ENCODE measurements around the gene ZNF473.

ZNF473 gene

DNA sequence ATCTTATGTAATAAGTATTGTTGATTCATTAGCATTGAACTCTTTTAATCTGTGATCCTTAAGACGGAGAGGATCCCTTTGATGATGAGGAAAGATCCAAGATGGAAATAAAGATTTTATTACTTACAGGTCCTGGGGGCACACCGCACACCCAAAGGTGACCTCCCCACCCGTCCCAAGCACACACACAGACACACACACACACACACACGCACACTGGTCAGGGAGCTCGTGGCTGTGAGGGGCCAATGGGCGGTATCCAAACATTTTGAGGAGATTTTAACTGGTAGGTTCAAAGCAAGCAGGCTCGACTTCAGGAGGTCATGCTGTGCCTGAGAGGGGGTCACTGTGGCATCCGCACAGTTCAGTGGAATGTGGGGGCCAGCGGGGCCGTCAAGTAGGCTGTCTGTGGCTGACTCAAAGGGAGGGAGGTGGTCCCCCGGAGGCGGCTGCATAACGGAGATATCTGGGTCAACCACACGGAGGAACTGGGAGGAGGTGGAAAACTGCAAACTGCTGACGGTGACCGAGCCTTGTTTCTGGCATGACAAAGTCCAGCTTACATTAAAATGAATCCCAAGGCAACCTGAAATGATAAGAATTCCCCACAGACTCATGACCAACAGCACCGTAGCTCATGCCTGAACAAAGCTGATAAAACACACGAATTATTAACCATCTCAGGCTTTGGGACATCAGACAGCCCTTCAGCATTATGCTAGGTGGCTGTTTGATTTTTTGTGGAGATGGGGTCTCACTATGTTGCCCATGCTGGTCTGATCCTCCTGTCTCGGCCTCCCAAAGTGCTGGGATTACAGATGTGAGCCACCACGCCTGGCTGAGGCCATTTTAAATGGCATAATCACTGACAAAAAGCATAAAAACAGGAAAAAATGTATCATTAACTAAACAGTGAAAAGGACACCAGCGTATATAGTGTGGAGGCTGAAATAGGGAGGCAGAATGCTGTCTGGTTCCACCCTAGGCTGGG lies 43.9 kb upstream of the ZNF473 start:
- Histone ChIP-seq H3K4me3 (replicated peaks; ENCODE audit: low read depth, low read length) (no peak overlapping the region), H3K36me3 (ENCODE audit: control insufficient read depth, insufficient read depth, low read length) (peaks cover 12% of the 10 kb centered on the region), H3K27me3 (replicated peaks; ENCODE audit: control insufficient read depth, insufficient read depth, low read length) (no peaks in the 10 kb centered on the region)
- TF ChIP-seq, protein P1, sequence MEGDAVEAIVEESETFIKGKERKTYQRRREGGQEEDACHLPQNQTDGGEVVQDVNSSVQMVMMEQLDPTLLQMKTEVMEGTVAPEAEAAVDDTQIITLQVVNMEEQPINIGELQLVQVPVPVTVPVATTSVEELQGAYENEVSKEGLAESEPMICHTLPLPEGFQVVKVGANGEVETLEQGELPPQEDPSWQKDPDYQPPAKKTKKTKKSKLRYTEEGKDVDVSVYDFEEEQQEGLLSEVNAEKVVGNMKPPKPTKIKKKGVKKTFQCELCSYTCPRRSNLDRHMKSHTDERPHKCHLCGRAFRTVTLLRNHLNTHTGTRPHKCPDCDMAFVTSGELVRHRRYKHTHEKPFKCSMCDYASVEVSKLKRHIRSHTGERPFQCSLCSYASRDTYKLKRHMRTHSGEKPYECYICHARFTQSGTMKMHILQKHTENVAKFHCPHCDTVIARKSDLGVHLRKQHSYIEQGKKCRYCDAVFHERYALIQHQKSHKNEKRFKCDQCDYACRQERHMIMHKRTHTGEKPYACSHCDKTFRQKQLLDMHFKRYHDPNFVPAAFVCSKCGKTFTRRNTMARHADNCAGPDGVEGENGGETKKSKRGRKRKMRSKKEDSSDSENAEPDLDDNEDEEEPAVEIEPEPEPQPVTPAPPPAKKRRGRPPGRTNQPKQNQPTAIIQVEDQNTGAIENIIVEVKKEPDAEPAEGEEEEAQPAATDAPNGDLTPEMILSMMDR (IDR thresholded peaks at IDR 0.05; ENCODE audit: insufficient read depth, low read length, poor library complexity, severe bottlenecking): no peak
- no peak for DNase-seq (ENCODE audit: extremely low read depth, insufficient read length)

DNA sequence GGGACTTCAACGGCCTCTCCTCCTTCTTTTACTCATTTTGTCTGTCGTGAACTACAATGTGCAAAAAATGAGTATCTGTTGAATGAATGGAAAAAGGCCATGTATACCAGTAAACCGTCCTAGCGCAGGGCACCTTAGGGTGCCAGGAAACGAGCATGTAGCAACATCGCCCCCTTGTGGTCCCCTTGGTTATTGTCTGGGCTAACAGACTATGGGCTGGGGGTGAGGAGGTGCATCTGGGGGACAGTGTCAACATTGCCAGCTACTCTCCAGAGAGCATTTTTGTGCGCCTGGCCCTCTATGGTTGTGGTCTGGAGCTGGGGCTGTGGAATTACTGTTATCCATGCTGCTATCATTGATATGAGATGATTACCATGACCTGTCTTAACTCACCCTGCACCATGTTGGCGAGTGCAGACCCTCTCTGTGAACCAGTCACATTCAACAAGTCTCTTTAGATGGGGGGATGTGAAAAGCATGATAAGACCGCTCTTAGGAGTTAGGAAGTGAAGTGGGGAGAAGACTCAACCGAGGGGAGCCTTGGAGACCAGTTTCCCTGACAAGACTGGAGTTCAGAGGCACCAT lies 42.1 kb upstream of the ZNF473 start:
- no peaks in the 10 kb centered on the region for H3K27me3 ChIP-seq (replicated peaks; ENCODE audit: control insufficient read depth, insufficient read depth, low read length)
- DNase-seq (ENCODE audit: extremely low read depth, insufficient read length): no peak
- no peak overlapping the region for H3K4me3 ChIP-seq (replicated peaks; ENCODE audit: low read depth, low read length)
- peaks cover 18% of the 10 kb centered on the region for H3K36me3 ChIP-seq (ENCODE audit: control insufficient read depth, insufficient read depth, low read length)
- TF ChIP-seq, protein P1 (IDR thresholded peaks at IDR 0.05; ENCODE audit: insufficient read depth, low read length, poor library complexity, severe bottlenecking): peak; percentile 93

DNA sequence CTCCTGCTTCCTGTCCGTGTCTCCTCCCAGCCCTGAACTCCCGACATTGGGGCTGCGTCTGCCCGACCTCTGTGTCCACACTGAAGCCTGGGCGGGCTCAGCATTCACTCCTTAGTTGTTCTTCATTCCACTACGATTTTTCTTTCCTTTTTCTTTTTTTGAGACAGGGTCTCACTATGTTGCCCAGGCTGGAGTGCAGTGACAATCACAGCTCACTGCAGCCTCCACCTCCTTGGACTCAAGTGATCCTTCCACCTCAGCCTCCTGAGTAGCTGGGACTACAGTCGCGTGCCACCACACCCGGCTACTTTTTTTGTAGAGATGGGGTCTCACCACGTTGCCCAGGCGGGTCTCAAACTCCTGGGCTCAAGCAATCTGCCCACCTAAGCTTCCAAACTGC lies 41.3 kb upstream of the ZNF473 start:
- DNase-seq (ENCODE audit: extremely low read depth, insufficient read length): no peak
- H3K36me3 ChIP-seq (ENCODE audit: control insufficient read depth, insufficient read depth, low read length): peaks cover 20% of the 10 kb centered on the region
- H3K4me3 ChIP-seq (replicated peaks; ENCODE audit: low read depth, low read length): no peak overlapping the region
- H3K27me3 ChIP-seq (replicated peaks; ENCODE audit: control insufficient read depth, insufficient read depth, low read length): no peaks in the 10 kb centered on the region
- TF ChIP-seq, protein P1 (IDR thresholded peaks at IDR 0.05; ENCODE audit: insufficient read depth, low read length, poor library complexity, severe bottlenecking): no peak

DNA sequence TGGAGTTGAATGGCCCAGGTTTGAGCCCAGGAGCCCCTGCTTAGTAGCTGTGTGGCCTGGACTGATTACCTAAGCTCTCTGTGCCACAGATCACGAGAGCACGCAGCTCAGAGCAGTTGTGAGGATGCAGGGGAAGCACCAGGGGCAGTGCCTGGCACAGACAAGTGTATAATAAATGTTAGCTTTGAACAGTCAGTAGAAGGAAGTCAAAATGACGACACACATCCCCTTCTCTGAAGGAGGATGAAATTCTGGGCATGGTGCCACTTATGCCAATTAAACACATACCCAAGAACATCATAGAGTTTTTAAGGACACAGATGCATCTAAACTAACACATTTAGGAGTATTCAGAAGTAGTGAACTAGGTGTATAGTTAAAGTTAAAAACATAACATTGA lies 39.9 kb upstream of the ZNF473 start:
- TF ChIP-seq, protein P1 (IDR thresholded peaks at IDR 0.05; ENCODE audit: insufficient read depth, low read length, poor library complexity, severe bottlenecking): no peak
- no peak for DNase-seq (ENCODE audit: extremely low read depth, insufficient read length)

DNA sequence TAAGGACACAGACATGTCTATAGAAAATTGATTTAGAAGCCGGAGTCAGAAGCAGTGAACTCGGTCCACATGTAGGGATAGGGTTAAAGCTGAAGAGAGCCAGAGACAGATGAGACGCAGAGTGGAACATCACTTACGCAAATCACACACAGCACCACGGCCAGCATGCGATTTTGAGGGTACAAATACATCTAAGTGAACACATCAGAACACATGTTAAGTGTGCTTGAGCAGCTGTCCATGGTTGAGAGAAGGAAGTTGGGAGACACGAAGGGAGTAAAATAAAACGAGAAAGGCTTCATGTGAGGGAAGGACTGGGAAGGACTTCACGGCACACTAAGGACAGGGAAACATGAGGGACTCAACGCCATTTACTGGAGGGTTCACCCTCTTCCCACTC lies 39.5 kb upstream of the ZNF473 start:
- peaks cover 20% of the 10 kb centered on the region for H3K36me3 ChIP-seq (ENCODE audit: control insufficient read depth, insufficient read depth, low read length)
- TF ChIP-seq, protein P1 (IDR thresholded peaks at IDR 0.05; ENCODE audit: insufficient read depth, low read length, poor library complexity, severe bottlenecking): no peak
- H3K27me3 ChIP-seq (replicated peaks; ENCODE audit: control insufficient read depth, insufficient read depth, low read length): no peaks in the 10 kb centered on the region
- no peak overlapping the region for H3K4me3 ChIP-seq (replicated peaks; ENCODE audit: low read depth, low read length)
- no peak for DNase-seq (ENCODE audit: extremely low read depth, insufficient read length)

More for the DNA sequence above, 39.9 kb upstream of the ZNF473 start:
- no peaks in the 10 kb centered on the region for H3K27me3 ChIP-seq (replicated peaks; ENCODE audit: control insufficient read depth, insufficient read depth, low read length)
- H3K36me3 ChIP-seq (ENCODE audit: control insufficient read depth, insufficient read depth, low read length): peaks cover 20% of the 10 kb centered on the region
- no peak overlapping the region for H3K4me3 ChIP-seq (replicated peaks; ENCODE audit: low read depth, low read length)

Data from GM06990 (cell line).